Stimulated activated CD4-positive, alpha-beta T cell treated with anti-CD3 and anti-CD28 coated beads, Interleukin-15, amount 100 ng/mL, for 1 hour (primary cell): ENCODE results near the gene FOXD1.
"Not testable (repeated sequence)": the region's sequence is repeated elsewhere in the genome, so short reads cannot be mapped to it uniquely, and the experiment has no call there.

Experiments
- DNase-seq, 2 donors: peaks; one replicate each; pipeline ENCODE4 v3.0.0-alpha.2; 2020; ENCODE audit warnings: low read depth in 1 of 2, low spot score in 1 of 2

FOXD1 gene

GRCh38 chr5:73448463-73449136 is at the start of gene FOXD1:
Gene FOXD1, minus strand, starts transcription at chr5:73448777. Its CDS starts 415 bp downstream, at chr5:73448362.
- no peak for DNase-seq

DNA sequence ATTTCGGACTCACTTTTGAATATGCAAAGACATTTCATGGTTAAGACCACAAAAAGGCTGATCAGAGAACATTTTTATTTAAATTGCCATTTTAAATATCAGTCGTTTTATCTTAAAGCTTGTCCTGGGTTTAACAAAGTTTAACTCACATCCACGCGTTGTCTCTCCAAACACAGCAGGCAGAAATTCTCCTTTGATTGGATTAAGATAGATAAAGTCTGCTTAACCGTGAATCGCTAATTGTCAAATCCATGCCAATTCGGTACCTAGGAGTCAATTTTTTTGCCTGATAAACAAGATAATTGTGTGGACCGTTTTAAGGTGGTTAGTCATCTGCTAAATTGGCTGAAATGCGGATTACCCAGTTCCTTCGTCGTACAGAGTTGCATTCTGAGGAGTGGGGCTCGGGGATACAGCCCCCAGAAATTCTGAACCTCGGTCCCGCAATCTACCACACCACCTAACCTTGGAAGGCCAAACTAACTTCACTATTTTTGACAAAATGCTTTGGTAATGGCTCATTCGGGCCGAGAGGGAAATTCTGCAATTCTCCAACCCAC is 49.0 kb upstream of the FOXD1 start:
- no peak for DNase-seq

- DNase-seq: no peak
Measured at GRCh38 chr5:73496984-73497457, 48.4 kb upstream of the FOXD1 start.

- no peak for DNase-seq
Measured at GRCh38 chr5:73495772-73496335, 47.3 kb upstream of the FOXD1 start.

GRCh38 chr5:73494721-73495120 is 46.1 kb upstream of the FOXD1 start:
- no peak for DNase-seq

DNA sequence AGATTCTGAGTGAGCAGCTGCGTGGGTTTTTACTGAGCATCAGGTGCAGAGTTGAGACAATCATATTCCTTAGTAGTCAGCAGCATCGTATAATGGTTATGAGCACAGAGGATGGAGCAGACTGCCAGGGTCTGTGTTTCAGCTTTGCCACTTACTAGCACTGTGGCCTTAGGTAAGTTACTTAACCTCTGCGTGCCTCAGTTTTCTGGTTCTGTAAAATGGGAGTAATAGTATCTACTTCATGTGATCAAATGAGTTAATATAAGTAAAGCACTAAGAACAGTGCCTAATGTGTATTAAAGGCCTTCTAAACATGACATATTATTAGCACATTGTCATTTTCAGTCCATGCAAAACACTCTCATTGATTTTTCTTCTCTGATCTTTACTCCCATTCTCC is 44.8 kb upstream of the FOXD1 start:
- no peak for DNase-seq

DNA sequence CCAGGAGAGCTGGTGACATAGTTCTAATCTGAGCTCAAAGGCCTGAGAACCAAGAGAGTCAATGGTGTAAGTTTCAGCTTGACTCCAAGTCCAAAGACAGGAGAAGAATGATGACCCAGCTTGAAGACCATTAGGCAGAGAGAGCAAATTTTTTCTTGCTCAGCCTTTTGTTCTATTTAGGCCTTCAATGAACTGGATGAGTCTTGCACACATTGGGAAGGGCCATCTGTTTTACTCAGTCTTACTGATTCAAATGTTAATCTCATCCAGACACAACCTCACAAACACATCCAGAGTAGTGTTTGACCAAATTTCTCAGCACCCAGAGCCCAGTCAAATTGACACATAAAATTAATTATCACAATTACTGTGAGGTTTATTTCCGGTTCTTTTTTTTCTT is 42.6 kb upstream of the FOXD1 start:
- DNase-seq: no peak

DNA sequence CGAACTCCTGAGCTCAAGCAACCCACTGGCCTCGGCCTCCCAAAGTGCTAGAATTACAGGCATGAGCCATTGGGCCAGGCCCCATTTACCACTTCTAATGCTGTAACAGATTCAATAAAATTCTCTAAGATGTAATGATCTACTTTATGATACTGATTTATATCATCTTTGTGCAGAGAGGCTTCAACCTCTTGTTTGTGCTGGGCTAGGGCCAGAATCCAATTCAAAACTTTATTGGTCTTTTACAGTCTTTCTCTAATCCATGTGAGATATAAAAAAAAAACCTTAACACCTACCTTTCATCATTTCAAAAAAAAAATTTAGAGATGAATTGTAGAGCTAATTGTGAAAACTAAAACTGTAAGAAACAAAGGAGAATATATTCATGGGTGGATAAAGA is 41.5 kb upstream of the FOXD1 start:
- DNase-seq: no peak

DNA sequence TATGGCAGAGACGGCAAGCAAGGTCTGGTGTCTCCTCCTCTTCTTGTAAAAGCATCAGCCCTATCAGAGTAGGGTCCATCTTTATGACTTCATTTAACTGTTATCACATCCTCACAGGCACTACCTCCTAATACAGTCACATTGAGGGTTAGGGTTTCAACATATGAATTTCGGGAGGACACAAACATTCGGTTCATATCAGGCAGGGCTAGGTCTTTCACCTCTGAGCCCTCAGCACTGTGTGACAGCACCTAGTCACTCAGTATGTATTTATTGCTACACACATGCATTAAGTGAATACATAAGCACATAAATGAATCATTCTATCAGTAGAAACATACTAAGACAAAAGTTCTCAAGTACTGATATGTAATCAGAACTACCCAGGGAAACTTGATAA is 40.2 kb upstream of the FOXD1 start:
- DNase-seq: no peak

DNA sequence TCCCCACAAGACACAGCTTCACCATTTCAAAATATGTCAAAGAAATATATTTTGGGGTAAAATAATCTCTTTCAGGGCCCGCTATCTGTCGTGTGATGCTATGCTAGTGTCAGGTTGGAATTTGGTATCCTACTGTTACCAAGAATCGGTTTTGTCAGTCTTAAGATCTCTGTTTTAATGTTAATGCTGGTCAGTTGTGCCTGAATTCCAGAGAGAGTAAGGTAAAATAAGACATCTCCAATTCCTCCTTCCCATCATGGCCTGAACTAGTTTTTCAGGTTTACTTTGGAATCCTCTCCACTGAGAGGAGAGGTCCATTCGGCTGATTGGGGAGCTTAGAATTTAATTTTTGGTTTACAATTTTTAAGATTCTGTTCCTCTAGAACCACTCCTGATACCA is 39.2 kb upstream of the FOXD1 start:
- no peak for DNase-seq

DNA sequence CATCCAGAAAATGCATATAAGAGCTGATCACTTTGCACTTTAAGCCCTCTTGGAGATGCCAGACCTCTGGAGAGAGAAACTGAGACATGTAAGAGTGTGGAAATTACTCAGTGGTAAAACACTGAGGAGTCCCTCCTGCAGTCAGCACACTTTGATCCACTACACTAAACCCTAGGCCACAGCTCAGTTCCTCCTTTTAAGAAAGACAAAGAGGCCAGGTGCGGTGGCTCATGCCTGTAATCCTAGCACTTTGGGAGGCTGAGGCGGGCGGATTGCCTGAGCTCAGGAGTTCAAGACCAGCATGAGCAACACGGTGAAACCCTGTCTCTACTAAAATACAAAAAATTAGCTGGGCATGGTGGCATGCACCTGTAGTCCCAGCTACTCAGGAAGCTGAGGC is 38.7 kb upstream of the FOXD1 start:
- DNase-seq: not testable (repeated sequence)

- DNase-seq: no peak
Measured at GRCh38 chr5:73486119-73486899, 37.7 kb upstream of the FOXD1 start.

GRCh38 chr5:73485715-73486114 is 37.1 kb upstream of the FOXD1 start:
- no peak for DNase-seq

- no peak for DNase-seq
Measured at GRCh38 chr5:73484511-73484910, 35.9 kb upstream of the FOXD1 start.

- DNase-seq: no peak
Measured at GRCh38 chr5:73483676-73484075, 35.1 kb upstream of the FOXD1 start.

- no peak for DNase-seq
Measured at GRCh38 chr5:73482383-73483136, 34.0 kb upstream of the FOXD1 start.

- no peak for DNase-seq
Measured at GRCh38 chr5:73480500-73480899, 31.9 kb upstream of the FOXD1 start.

DNA sequence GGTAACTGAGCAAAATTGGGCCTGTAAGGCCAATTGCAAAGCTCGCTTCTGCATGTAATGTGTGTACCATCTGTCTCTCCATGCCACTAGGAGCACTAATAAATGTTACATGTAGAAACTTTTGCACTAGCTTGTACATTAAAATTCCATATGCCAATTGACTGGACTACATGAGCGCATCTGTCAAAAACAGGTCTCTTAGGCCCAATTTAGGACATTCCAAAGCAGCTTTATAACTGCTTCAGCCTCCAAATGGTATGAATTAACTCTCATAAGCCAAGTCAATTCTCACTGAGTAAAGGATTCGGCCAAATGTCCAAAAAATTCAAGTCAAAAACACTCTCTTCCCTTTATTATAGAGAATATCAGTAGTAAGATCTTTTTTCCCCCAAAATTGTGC is 23.5 kb upstream of the FOXD1 start:
- no peak for DNase-seq

DNA sequence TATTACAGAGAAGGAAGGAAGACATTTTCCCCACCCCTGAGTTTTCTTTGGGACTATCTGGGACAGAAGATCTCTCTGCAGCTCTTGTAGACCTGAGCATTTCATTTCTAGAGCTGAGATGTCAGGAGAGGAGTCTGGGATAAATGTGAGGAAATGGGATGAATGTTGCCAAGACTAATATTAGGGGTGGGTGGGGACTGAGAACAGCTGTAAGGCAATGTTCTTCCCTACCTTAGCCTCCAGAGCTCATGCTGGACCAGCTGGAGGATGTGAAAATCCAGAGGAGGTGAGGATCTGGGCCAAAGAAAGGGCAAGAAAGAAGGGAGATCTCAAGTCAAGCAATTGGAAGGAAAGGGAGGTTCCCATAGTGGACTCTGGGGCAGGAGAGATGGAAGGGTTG is 23.1 kb upstream of the FOXD1 start:
- no peak for DNase-seq

- no peak for DNase-seq
Measured at GRCh38 chr5:73469878-73470277, 21.3 kb upstream of the FOXD1 start.

- not testable (repeated sequence) for DNase-seq
Measured at GRCh38 chr5:73468638-73469037, 20.1 kb upstream of the FOXD1 start.
